ENCODE measurements around the gene TINCR.
"Not testable (repeated sequence)": the region's sequence is repeated elsewhere in the genome, so short reads cannot be mapped to it uniquely, and the experiment has no call there.

TINCR gene

GRCh38 chr19:5542665-5543064, 25.1 kb downstream of the TINCR start:
- Histone ChIP-seq H3K27me3 (ENCODE audit: control insufficient read depth, low read length) (no peaks in the 10 kb centered on the region), H3K4me1 (ENCODE audit: control insufficient read depth, low read length) (no peaks in the 10 kb centered on the region), H3K9me2 (replicated peaks; ENCODE audit: control insufficient read depth, low read length) (no peaks in the 10 kb centered on the region), H4K20me1 (ENCODE audit: control insufficient read depth, insufficient read depth, low read depth, low read length) (no peaks in the 10 kb centered on the region), H3K4me2 (ENCODE audit: low read length) (no peak overlapping the region), H3K4me3 (ENCODE audit: low read length) (no peak overlapping the region), H3K9me3 (ENCODE audit: control insufficient read depth, insufficient read depth, low read length) (no peaks in the 10 kb centered on the region), H3F3A (ENCODE audit: control insufficient read depth, insufficient read depth) (no peaks in the 10 kb centered on the region), H3K27ac (ENCODE audit: low read depth, low read length) (no peak overlapping the region), H3K79me2 (ENCODE audit: control insufficient read depth, low read length) (no peaks in the 10 kb centered on the region), H3K36me3 (ENCODE audit: control insufficient read depth, low read length) (no peaks in the 10 kb centered on the region)
- TF ChIP-seq CTCF (IDR thresholded peaks at IDR 0.05; ENCODE audit: low read depth, low read length, poor library complexity, severe bottlenecking) (no peak), EZH2phosphoT487 (IDR thresholded peaks at IDR 0.05; ENCODE audit: borderline replicate concordance, low read length) (no peak)

- Histone ChIP-seq H3K79me2 (ENCODE audit: control insufficient read depth, low read length) (no peaks in the 10 kb centered on the region), H3F3A (ENCODE audit: control insufficient read depth, insufficient read depth) (no peaks in the 10 kb centered on the region), H3K27me3 (ENCODE audit: control insufficient read depth, low read length) (no peaks in the 10 kb centered on the region), H3K9me2 (replicated peaks; ENCODE audit: control insufficient read depth, low read length) (no peaks in the 10 kb centered on the region), H3K4me3 (ENCODE audit: low read length) (no peak overlapping the region), H3K4me2 (ENCODE audit: low read length) (no peak overlapping the region), H3K36me3 (ENCODE audit: control insufficient read depth, low read length) (no peaks in the 10 kb centered on the region), H3K27ac (ENCODE audit: low read depth, low read length) (no peak overlapping the region), H3K4me1 (ENCODE audit: control insufficient read depth, low read length) (no peaks in the 10 kb centered on the region), H4K20me1 (ENCODE audit: control insufficient read depth, insufficient read depth, low read depth, low read length) (no peaks in the 10 kb centered on the region), H3K9me3 (ENCODE audit: control insufficient read depth, insufficient read depth, low read length) (no peaks in the 10 kb centered on the region)
- no peak for TF ChIP-seq CTCF (IDR thresholded peaks at IDR 0.05; ENCODE audit: low read depth, low read length, poor library complexity, severe bottlenecking)
- no peak for TF ChIP-seq EZH2phosphoT487 (IDR thresholded peaks at IDR 0.05; ENCODE audit: borderline replicate concordance, low read length)
Measured at GRCh38 chr19:5541456-5541855, 26.3 kb downstream of the TINCR start.

GRCh38 chr19:5540208-5540607, 27.5 kb downstream of the TINCR start:
- peaks cover 4% of the 10 kb centered on the region; the same call in 1 of the 2 replicates for H3K9me3 ChIP-seq (ENCODE audit: control insufficient read depth, insufficient read depth, low read length)
- H3K79me2 ChIP-seq (ENCODE audit: control insufficient read depth, low read length) = no peaks in the 10 kb centered on the region
- no peak for TF ChIP-seq EZH2phosphoT487 (IDR thresholded peaks at IDR 0.05; ENCODE audit: borderline replicate concordance, low read length)
- TF ChIP-seq CTCF (IDR thresholded peaks at IDR 0.05; ENCODE audit: low read depth, low read length, poor library complexity, severe bottlenecking) = no peak
- H3K27ac ChIP-seq (ENCODE audit: low read depth, low read length) = no peak overlapping the region
- H4K20me1 ChIP-seq (ENCODE audit: control insufficient read depth, insufficient read depth, low read depth, low read length) = no peaks in the 10 kb centered on the region
- no peaks in the 10 kb centered on the region for H3K27me3 ChIP-seq (ENCODE audit: control insufficient read depth, low read length)
- H3F3A ChIP-seq (ENCODE audit: control insufficient read depth, insufficient read depth) = no peaks in the 10 kb centered on the region
- no peaks in the 10 kb centered on the region for H3K36me3 ChIP-seq (ENCODE audit: control insufficient read depth, low read length)
- no peak overlapping the region for H3K4me2 ChIP-seq (ENCODE audit: low read length)
- H3K4me3 ChIP-seq (ENCODE audit: low read length) = no peak overlapping the region
- H3K4me1 ChIP-seq (ENCODE audit: control insufficient read depth, low read length) = no peaks in the 10 kb centered on the region
- no peaks in the 10 kb centered on the region for H3K9me2 ChIP-seq (replicated peaks; ENCODE audit: control insufficient read depth, low read length)

GRCh38 chr19:5537870-5538269, 29.9 kb downstream of the TINCR start:
- TF ChIP-seq CTCF (IDR thresholded peaks at IDR 0.05; ENCODE audit: low read depth, low read length, poor library complexity, severe bottlenecking) (no peak), EZH2phosphoT487 (IDR thresholded peaks at IDR 0.05; ENCODE audit: borderline replicate concordance, low read length) (no peak)
- peaks cover 14% of the 10 kb centered on the region; the same call in 1 of the 2 replicates for H3K9me3 ChIP-seq (ENCODE audit: control insufficient read depth, insufficient read depth, low read length)
- H4K20me1 ChIP-seq (ENCODE audit: control insufficient read depth, insufficient read depth, low read depth, low read length) = no peaks in the 10 kb centered on the region
- H3K4me1 ChIP-seq (ENCODE audit: control insufficient read depth, low read length) = no peaks in the 10 kb centered on the region
- no peaks in the 10 kb centered on the region for H3K9me2 ChIP-seq (replicated peaks; ENCODE audit: control insufficient read depth, low read length)
- no peaks in the 10 kb centered on the region for H3K36me3 ChIP-seq (ENCODE audit: control insufficient read depth, low read length)
- no peak overlapping the region for H3K27ac ChIP-seq (ENCODE audit: low read depth, low read length)
- H3K27me3 ChIP-seq (ENCODE audit: control insufficient read depth, low read length) = no peaks in the 10 kb centered on the region
- H3K4me2 ChIP-seq (ENCODE audit: low read length) = no peak overlapping the region
- H3F3A ChIP-seq (ENCODE audit: control insufficient read depth, insufficient read depth) = no peaks in the 10 kb centered on the region
- no peak overlapping the region for H3K4me3 ChIP-seq (ENCODE audit: low read length)
- H3K79me2 ChIP-seq (ENCODE audit: control insufficient read depth, low read length) = no peaks in the 10 kb centered on the region

- not testable (repeated sequence) for H3K4me2 ChIP-seq (ENCODE audit: low read length); H3K4me3 ChIP-seq (ENCODE audit: low read length); H4K20me1 ChIP-seq (ENCODE audit: control insufficient read depth, insufficient read depth, low read depth, low read length); H3K27me3 ChIP-seq (ENCODE audit: control insufficient read depth, low read length); H3F3A ChIP-seq (ENCODE audit: control insufficient read depth, insufficient read depth); H3K4me1 ChIP-seq (ENCODE audit: control insufficient read depth, low read length); H3K9me2 ChIP-seq (replicated peaks; ENCODE audit: control insufficient read depth, low read length); H3K27ac ChIP-seq (ENCODE audit: low read depth, low read length); H3K36me3 ChIP-seq (ENCODE audit: control insufficient read depth, low read length); H3K79me2 ChIP-seq (ENCODE audit: control insufficient read depth, low read length)
- peaks cover 14% of the 10 kb centered on the region; the same call in 1 of the 2 replicates for H3K9me3 ChIP-seq (ENCODE audit: control insufficient read depth, insufficient read depth, low read length)
Measured at GRCh38 chr19:5536982-5537579, 30.7 kb downstream of the TINCR start.

Data from DOHH2 (cell line).